Uterus (tissue), 4 donors: ENCODE data around the gene CCSER2. TPM values are rescaled to one million over a fixed set of nuclear protein-coding genes. Genes with fewer than 3 reads are reported as not detected.

Experiments
- DNase-seq, 2 donors: peaks; one replicate each; pipeline ENCODE4 v3.0.0-alpha.2; 2019 to 2020
- H3K27ac ChIP-seq, 2 donors: fragments of 200-600 bp; sonication (generic); 1 replicate in 1 of 2; 2 replicates in 1 of 2; pipeline ENCODE4 v1.5.1; 2016 to 2018
- H3K27me3 ChIP-seq, 2 donors: fragments of 200-600 bp; sonication (generic); one replicate each; pipeline ENCODE4 v1.5.1; 2018 to 2019; ENCODE audit warnings: control low read depth in 1 of 2
- H3K36me3 ChIP-seq, 2 donors: fragments of 200-600 bp; sonication (generic); one replicate each; pipeline ENCODE4 v1.5.1; 2019; ENCODE audit warnings: control low read depth in 1 of 2
- H3K4me1 ChIP-seq, 2 donors: fragments of 200-600 bp; sonication (generic); one replicate each; pipeline ENCODE4 v1.5.1; 2018 to 2019; ENCODE audit warnings: control low read depth in 1 of 2
- H3K4me3 ChIP-seq, 2 donors: fragments of 200-600 bp; sonication (generic); 1 replicate in 1 of 2; 2 replicates in 1 of 2; pipeline ENCODE4 v1.5.1; 2018 to 2019; ENCODE audit warnings: mild to moderate bottlenecking in 1 of 2
- H3K9me3 ChIP-seq, 2 donors: fragments of 200-600 bp; sonication (generic); one replicate each; pipeline ENCODE4 v1.5.1; 2019; ENCODE audit warnings: control low read depth in 1 of 2
- CTCF ChIP-seq, 4 experiments: fragments of 200-600 bp in 2 of 4; fragments of 450-650 bp in 2 of 4; sonication (generic) in 2 of 4; IDR thresholded peaks; one replicate each; pipeline ENCODE4 v1.5.1; 2016 to 2019; ENCODE audit warnings: antibody characterized with exemption in 4 of 4, mild to moderate bottlenecking in 2 of 4, moderate library complexity in 1 of 4
- POLR2A ChIP-seq, 2 donors: fragments of 450-650 bp; IDR thresholded peaks; one replicate each; pipeline ENCODE4 v1.6.1; 2016; ENCODE audit warnings: antibody characterized with exemption in 2 of 2, mild to moderate bottlenecking in 1 of 2, moderate library complexity in 1 of 2
- intact Hi-C: fragments of 100-400 bp; cut with DNase I; formaldehyde crosslinking; loops from one replicate; pipeline ENCODE4 v1.15.1; 2023; ENCODE audit warnings: low total_unique reads
- total RNA-seq, 4 donors: library from RNA; depleted of rRNA in 3 of 4; stranded (reverse); fragments of >200 nt in 3 of 4; gene quantifications; one replicate each; pipeline versions ENCODE4 v1.1.0 to v1.2.4, GENCODE V29; 2014 to 2023
- donor health status: DM: yes; HTN: yes; CAD: no.

CCSER2 gene
- total RNA-seq, 4 donors from 2014 or later = 40.5 to 112 (median 54.0) TPM

GRCh38 chr10:84340632-84341537 lies 12.5 kb downstream of the CCSER2 start:
- Histone ChIP-seq H3K9me3 (no peaks in the 10 kb centered on the region), H3K4me3 (no peak overlapping the region), H3K36me3 (no peaks in the 10 kb centered on the region), H3K27ac (no peak overlapping the region), H3K27me3 (no peaks in the 10 kb centered on the region), H3K4me1 (peaks cover 0 to 11% of the 10 kb centered on the region in 2 donors)
- intact Hi-C loops = no loop called here
- no peak for DNase-seq
- TF ChIP-seq CTCF (IDR thresholded peaks at IDR 0.05) (no peak), POLR2A (IDR thresholded peaks at IDR 0.05) (no peak)

- H3K36me3 ChIP-seq = no peaks in the 10 kb centered on the region
- H3K27me3 ChIP-seq = no peaks in the 10 kb centered on the region
- H3K9me3 ChIP-seq = no peaks in the 10 kb centered on the region
- H3K27ac ChIP-seq = no peak overlapping the region
- H3K4me3 ChIP-seq = no peak overlapping the region
- TF ChIP-seq CTCF (IDR thresholded peaks at IDR 0.05) = no peak
- TF ChIP-seq POLR2A (IDR thresholded peaks at IDR 0.05) = no peak
- DNase-seq = no peak
- H3K4me1 ChIP-seq = peaks cover 0 to 8% of the 10 kb centered on the region in 2 donors
- intact Hi-C loops = no loop called here
Measured at GRCh38 chr10:84341538-84341856, 13.1 kb downstream of the CCSER2 start.

- Histone ChIP-seq H3K36me3 (no peaks in the 10 kb centered on the region), H3K4me1 (peaks cover 0 to 3% of the 10 kb centered on the region in 2 donors), H3K4me3 (no peak overlapping the region), H3K9me3 (no peaks in the 10 kb centered on the region), H3K27ac (no peak overlapping the region), H3K27me3 (no peaks in the 10 kb centered on the region)
- DNase-seq = no peak
- intact Hi-C loops = no loop called here
- no peak for TF ChIP-seq CTCF (IDR thresholded peaks at IDR 0.05)
- no peak for TF ChIP-seq POLR2A (IDR thresholded peaks at IDR 0.05)
Measured at GRCh38 chr10:84341983-84342382, 13.6 kb downstream of the CCSER2 start.

- Histone ChIP-seq H3K4me1 (no peaks in the 10 kb centered on the region), H3K27ac (no peak overlapping the region), H3K4me3 (no peak overlapping the region), H3K27me3 (no peaks in the 10 kb centered on the region), H3K9me3 (no peaks in the 10 kb centered on the region), H3K36me3 (no peaks in the 10 kb centered on the region)
- no peak for TF ChIP-seq POLR2A (IDR thresholded peaks at IDR 0.05)
- no peak for TF ChIP-seq CTCF (IDR thresholded peaks at IDR 0.05)
- no peak for DNase-seq
- intact Hi-C loops = no loop called here
Measured at GRCh38 chr10:84342584-84342983, 14.2 kb downstream of the CCSER2 start.

- H3K27ac ChIP-seq = no peak overlapping the region
- TF ChIP-seq CTCF (IDR thresholded peaks at IDR 0.05) (no peak), POLR2A (IDR thresholded peaks at IDR 0.05) (no peak)
- no peaks in the 10 kb centered on the region for H3K9me3 ChIP-seq
- no peak for DNase-seq
- no peaks in the 10 kb centered on the region for H3K27me3 ChIP-seq
- intact Hi-C loops = no loop called here
- H3K36me3 ChIP-seq = no peaks in the 10 kb centered on the region
- no peak overlapping the region for H3K4me3 ChIP-seq
- peaks cover 0 to 9% of the 10 kb centered on the region in 2 donors for H3K4me1 ChIP-seq
Measured at GRCh38 chr10:84343831-84344230, 15.4 kb downstream of the CCSER2 start.
